Mesendoderm (in vitro differentiated cells): ENCODE results near the gene AMFR.

Source experiments
- DNase-seq: peaks from one replicate; pipeline ENCODE4 v3.0.0; 2013
- H2AK5ac ChIP-seq: 2 replicates; pipeline ENCODE4 v1.6.1; 2013; ENCODE audit warnings: low read length, inconsistent platforms
- H2BK120ac ChIP-seq: 2 replicates; pipeline ENCODE4 v1.6.1; 2013; ENCODE audit warnings: low read depth, mild to moderate bottlenecking, low read length, moderate library complexity, mixed read lengths
- H2BK15ac ChIP-seq: replicated peaks from 2 replicates; pipeline ENCODE4 v1.6.1; 2013; ENCODE audit warnings: low read depth, mild to moderate bottlenecking, moderate library complexity
- H2BK5ac ChIP-seq: 2 replicates; pipeline ENCODE4 v1.6.1; 2013; ENCODE audit warnings: low read length, inconsistent platforms
- H3K18ac ChIP-seq: 2 replicates; pipeline ENCODE4 v1.6.1; 2013; ENCODE audit warnings: mild to moderate bottlenecking, low read length, mixed read lengths
- H3K23ac ChIP-seq: one replicate; pipeline ENCODE4 v1.6.1; 2013; ENCODE audit warnings: low read length
- H3K27ac ChIP-seq: 2 replicates; pipeline ENCODE4 v1.5.1; 2013; ENCODE audit warnings: low read depth, mild to moderate bottlenecking, inconsistent platforms, low read length, moderate library complexity
- H3K27me3 ChIP-seq: 2 replicates; pipeline ENCODE4 v1.6.1; 2013; ENCODE audit warnings: low read length, control low read depth, mild to moderate bottlenecking, inconsistent platforms; ENCODE audit not compliant: insufficient read depth, poor library complexity
- H3K36me3 ChIP-seq: 2 replicates; pipeline ENCODE4 v1.6.1; 2013; ENCODE audit warnings: low read length, inconsistent platforms; ENCODE audit not compliant: control insufficient read depth, insufficient read depth
- H3K4ac ChIP-seq: one replicate; pipeline ENCODE4 v1.6.1; 2013; ENCODE audit warnings: low read depth, mild to moderate bottlenecking, low read length, moderate library complexity
- H3K4me1 ChIP-seq: 2 replicates; pipeline ENCODE4 v1.6.1; 2013; ENCODE audit warnings: low read depth, low read length, inconsistent platforms; ENCODE audit not compliant: control insufficient read depth
- H3K4me2 ChIP-seq: 2 replicates; pipeline ENCODE4 v1.6.1; 2013; ENCODE audit warnings: low read length
- H3K4me3 ChIP-seq: 2 replicates; pipeline ENCODE4 v1.5.1; 2013; ENCODE audit warnings: mild to moderate bottlenecking, low read length
- H3K56ac ChIP-seq: one replicate; pipeline ENCODE4 v1.6.1; 2013; ENCODE audit warnings: low read length
- H3K79me1 ChIP-seq: 2 replicates; pipeline ENCODE4 v1.6.1; 2013; ENCODE audit warnings: low read length, inconsistent platforms
- H3K79me2 ChIP-seq: 2 replicates; pipeline ENCODE4 v1.6.1; 2013; ENCODE audit warnings: mild to moderate bottlenecking, low read length; ENCODE audit not compliant: control insufficient read depth, insufficient read depth
- H3K9ac ChIP-seq: 2 replicates; pipeline ENCODE4 v1.6.1; 2013; ENCODE audit warnings: low read length, inconsistent platforms
- H4K5ac ChIP-seq: one replicate; pipeline ENCODE4 v1.6.1; 2013; ENCODE audit warnings: low read length
- H4K8ac ChIP-seq: one replicate; pipeline ENCODE4 v1.6.1; 2013; ENCODE audit warnings: low read depth, mild to moderate bottlenecking, control low read depth, low read length, moderate library complexity
- WGBS: extraction: QIAGEN DNeasy Blood & Tissue Kit; methylation state at CpG from one replicate; pipeline ENCODE4 v1.1.7; 2013; ENCODE audit warnings: low lambda C conversion rate, missing lambda C conversion rate; ENCODE audit not compliant: insufficient coverage; ENCODE audit errors: extremely low coverage; 5-methylcytosine and 5-hydroxymethylcytosine counted together

AMFR gene

DNA sequence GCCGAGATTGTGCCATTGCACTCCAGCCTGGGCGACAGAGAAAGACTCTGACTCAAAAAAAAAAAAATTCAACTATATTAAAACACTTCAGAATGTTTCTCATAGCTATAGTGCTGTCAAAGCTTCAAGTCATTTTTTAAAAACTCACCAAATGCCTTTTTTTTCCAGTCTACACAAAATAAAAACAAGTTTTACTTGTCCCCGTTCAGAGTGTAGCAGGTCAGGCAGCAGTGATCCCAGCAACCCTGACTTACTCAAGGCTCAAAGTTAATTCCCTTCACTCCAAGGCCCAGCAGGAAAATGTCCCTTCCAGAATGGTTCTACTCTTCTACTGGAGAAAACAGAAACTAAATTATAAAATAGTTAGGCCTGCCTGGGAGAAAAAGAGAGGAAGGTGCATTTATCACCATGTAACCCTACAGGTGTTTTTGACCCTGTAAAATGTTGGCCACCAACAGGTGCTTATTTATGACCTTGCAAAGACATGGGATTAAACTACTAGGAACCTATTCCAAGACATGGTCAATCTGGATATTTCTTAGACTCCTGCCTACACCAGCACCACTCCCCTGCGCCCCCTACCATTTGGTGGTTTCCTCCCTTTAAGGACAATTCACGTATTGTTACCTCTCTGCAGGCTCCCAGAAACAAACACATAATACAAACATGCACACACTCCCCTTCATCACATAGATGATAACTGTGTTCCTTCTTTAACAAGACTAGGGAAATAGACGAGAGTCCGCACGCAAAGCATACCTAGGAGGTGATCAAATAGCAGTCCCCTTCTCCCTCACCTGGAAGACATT lies 5.4 kb downstream of the AMFR start:
- Histone ChIP-seq H3K18ac (no peak overlapping the region), H2BK5ac (no peak overlapping the region), H2AK5ac (no peak overlapping the region), H3K4me3 (no peak overlapping the region), H4K5ac (no peak overlapping the region), H3K27ac (no peak overlapping the region), H3K23ac (no peak overlapping the region), H3K4ac (no peak overlapping the region), H3K27me3 (no peaks in the 10 kb centered on the region), H3K79me2 (peaks cover 24% of the 10 kb centered on the region), H3K56ac (no peak overlapping the region), H2BK15ac (no peak overlapping the region), H3K79me1 (peaks cover 10% of the 10 kb centered on the region), H2BK120ac (no peak overlapping the region), H3K4me2 (no peak overlapping the region), H3K9ac (no peak overlapping the region), H3K4me1 (peaks cover 16% of the 10 kb centered on the region), H4K8ac (no peak overlapping the region), H3K36me3 (no peaks in the 10 kb centered on the region)
- no CpG with 5 or more reads among the region's 8 CpGs for WGBS
- DNase-seq: no peak

DNA sequence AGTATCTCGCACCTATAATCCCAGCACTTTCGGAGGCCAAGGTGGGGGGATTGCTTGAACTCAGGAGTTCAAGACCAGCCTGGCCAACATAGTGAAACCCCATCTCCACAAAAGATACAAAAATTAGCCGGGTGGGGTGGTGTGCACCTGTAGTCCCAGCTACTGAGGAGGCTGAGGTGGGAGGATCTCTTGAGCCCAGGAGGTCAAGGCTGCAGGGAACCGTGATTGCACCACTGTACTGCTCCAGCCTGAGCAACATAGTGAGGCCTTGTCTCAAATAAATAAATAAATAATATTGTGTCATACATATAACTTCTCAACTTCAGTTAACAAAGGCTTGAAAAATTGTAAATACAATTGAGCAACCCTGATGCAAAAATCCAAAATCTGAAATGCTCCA lies 8.2 kb downstream of the AMFR start:
- no peak overlapping the region for H3K18ac ChIP-seq
- H3K27me3 ChIP-seq: no peaks in the 10 kb centered on the region
- H3K4ac ChIP-seq: no peak overlapping the region
- peaks cover 4% of the 10 kb centered on the region for H3K79me1 ChIP-seq
- WGBS: no CpG with 5 or more reads among the region's 4 CpGs
- no peak overlapping the region for H2AK5ac ChIP-seq
- H3K27ac ChIP-seq: no peak overlapping the region
- no peak overlapping the region for H3K9ac ChIP-seq
- no peak overlapping the region for H2BK5ac ChIP-seq
- peaks cover 5% of the 10 kb centered on the region for H3K4me1 ChIP-seq
- no peak for DNase-seq
- no peak overlapping the region for H3K56ac ChIP-seq
- H2BK15ac ChIP-seq: no peak overlapping the region
- no peak overlapping the region for H3K4me2 ChIP-seq
- H3K79me2 ChIP-seq: peaks cover 14% of the 10 kb centered on the region
- no peak overlapping the region for H3K23ac ChIP-seq
- H4K8ac ChIP-seq: no peak overlapping the region
- H3K36me3 ChIP-seq: no peaks in the 10 kb centered on the region
- H4K5ac ChIP-seq: no peak overlapping the region
- H3K4me3 ChIP-seq: no peak overlapping the region
- H2BK120ac ChIP-seq: no peak overlapping the region

DNA sequence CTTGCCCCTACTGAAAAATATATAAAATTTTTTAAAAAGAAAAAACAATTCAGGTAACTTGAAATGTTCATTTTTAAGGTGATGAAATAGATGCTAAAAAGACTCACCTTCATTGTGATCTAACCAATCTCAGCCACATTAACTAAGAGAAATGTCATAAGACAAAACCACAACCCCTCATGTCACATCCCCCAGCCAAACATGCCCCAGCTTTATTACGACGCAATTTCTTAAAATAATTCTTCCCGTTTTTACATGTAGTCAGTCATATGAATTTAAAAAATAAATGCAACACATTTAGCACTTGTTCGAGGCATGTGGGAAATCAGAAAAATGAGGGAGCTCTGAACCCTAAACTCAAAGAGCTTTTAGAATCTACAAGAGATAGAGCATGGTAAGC lies 9.5 kb downstream of the AMFR start:
- Histone ChIP-seq H3K27ac (no peak overlapping the region), H3K27me3 (no peaks in the 10 kb centered on the region), H3K36me3 (no peaks in the 10 kb centered on the region), H3K4me1 (no peaks in the 10 kb centered on the region), H3K23ac (no peak overlapping the region), H3K79me2 (peaks cover 9% of the 10 kb centered on the region), H2AK5ac (no peak overlapping the region), H3K4me2 (no peak overlapping the region), H2BK5ac (no peak overlapping the region), H4K8ac (no peak overlapping the region), H3K4ac (no peak overlapping the region), H4K5ac (no peak overlapping the region), H3K56ac (no peak overlapping the region), H3K79me1 (peaks cover 2% of the 10 kb centered on the region), H3K4me3 (no peak overlapping the region), H2BK120ac (no peak overlapping the region), H2BK15ac (no peak overlapping the region), H3K18ac (no peak overlapping the region), H3K9ac (no peak overlapping the region)
- 100% methylated on average over 3 of the region's 4 CpGs for WGBS
- no peak for DNase-seq

DNA sequence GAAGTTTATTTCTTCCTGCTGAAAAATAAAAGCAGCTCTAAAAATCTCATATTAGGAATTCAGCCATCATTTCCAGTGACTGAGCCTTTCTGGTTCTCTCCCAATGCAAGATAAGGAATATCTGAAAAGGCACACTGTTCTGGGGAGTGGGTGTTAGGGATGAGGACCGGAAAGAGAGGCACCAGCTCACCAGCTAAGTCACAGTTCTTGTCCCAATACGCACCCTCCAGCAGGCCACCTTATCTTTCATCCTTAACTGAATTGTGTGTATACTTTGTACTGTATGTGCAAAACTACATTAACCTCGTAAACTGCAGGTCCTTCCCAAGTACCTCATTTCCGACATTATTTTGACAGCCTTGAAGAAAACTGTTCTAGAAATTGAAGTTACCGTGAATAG lies 11.0 kb downstream of the AMFR start:
- Histone ChIP-seq H3K79me2 (peaks cover 2% of the 10 kb centered on the region), H3K4me1 (no peaks in the 10 kb centered on the region), H2BK5ac (no peak overlapping the region), H2BK120ac (no peak overlapping the region), H3K4ac (no peak overlapping the region), H2AK5ac (no peak overlapping the region), H3K4me3 (no peak overlapping the region), H4K5ac (no peak overlapping the region), H4K8ac (no peak overlapping the region), H3K23ac (no peak overlapping the region), H2BK15ac (no peak overlapping the region), H3K27me3 (no peaks in the 10 kb centered on the region), H3K18ac (no peak overlapping the region), H3K27ac (no peak overlapping the region), H3K4me2 (no peak overlapping the region), H3K9ac (no peak overlapping the region), H3K79me1 (no peaks in the 10 kb centered on the region), H3K36me3 (no peaks in the 10 kb centered on the region), H3K56ac (no peak overlapping the region)
- no CpG with 5 or more reads among the region's 5 CpGs for WGBS
- no peak for DNase-seq

DNA sequence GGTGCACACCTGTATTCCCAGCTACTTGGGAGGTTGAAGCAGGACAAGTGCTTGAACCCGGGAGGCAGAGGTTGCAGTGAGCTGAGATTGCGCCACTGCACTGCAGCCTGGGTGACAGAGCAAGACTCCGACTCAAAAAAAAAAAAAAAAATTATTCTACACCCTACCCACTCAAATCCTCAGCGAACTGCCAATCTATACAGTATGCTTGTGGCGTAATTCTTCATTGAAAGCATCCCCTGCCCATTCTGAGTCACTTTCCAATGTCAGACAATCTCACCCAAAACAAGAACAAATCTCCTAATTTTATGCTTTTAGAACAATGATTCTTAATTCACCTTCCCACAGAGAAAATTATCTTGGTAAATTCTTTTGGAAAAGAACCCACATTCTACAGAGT lies 12.0 kb downstream of the AMFR start:
- no peak for DNase-seq
- H3K27me3 ChIP-seq: no peaks in the 10 kb centered on the region
- H3K4me1 ChIP-seq: no peaks in the 10 kb centered on the region
- H3K23ac ChIP-seq: no peak overlapping the region
- WGBS: no CpG with 5 or more reads among the region's 5 CpGs
- peaks cover 2% of the 10 kb centered on the region for H3K79me2 ChIP-seq
- no peak overlapping the region for H2BK5ac ChIP-seq
- no peak overlapping the region for H3K56ac ChIP-seq
- no peak overlapping the region for H3K4me3 ChIP-seq
- H3K4me2 ChIP-seq: no peak overlapping the region
- H2AK5ac ChIP-seq: no peak overlapping the region
- H4K8ac ChIP-seq: no peak overlapping the region
- H3K36me3 ChIP-seq: peaks cover 3% of the 10 kb centered on the region
- no peaks in the 10 kb centered on the region for H3K79me1 ChIP-seq
- H4K5ac ChIP-seq: no peak overlapping the region
- H3K27ac ChIP-seq: no peak overlapping the region
- no peak overlapping the region for H2BK15ac ChIP-seq
- no peak overlapping the region for H3K18ac ChIP-seq
- H2BK120ac ChIP-seq: no peak overlapping the region
- H3K9ac ChIP-seq: no peak overlapping the region
- no peak overlapping the region for H3K4ac ChIP-seq

DNA sequence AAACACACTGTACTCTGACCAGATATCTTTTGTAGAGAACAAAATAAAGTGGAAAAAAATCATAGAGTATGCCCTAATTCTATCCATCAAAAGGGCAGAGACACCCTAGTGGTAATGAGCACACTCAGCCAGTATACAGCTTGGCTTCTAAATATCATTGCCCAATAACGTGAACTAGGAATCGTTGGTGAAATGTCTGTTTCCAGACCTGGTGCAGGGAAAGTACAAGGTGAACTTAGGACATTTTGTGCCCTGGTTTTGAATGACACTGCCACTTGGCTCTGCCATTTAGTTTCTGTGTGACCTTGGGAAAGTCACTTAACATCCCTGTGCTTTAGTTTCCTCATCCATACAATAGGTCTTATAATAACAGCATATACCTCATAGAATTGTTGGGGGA lies 13.7 kb downstream of the AMFR start:
- Histone ChIP-seq H2BK5ac (no peak overlapping the region), H2BK120ac (no peak overlapping the region), H3K27ac (no peak overlapping the region), H4K8ac (no peak overlapping the region), H3K18ac (no peak overlapping the region), H3K79me2 (no peaks in the 10 kb centered on the region), H2AK5ac (no peak overlapping the region), H3K4me2 (no peak overlapping the region), H3K9ac (no peak overlapping the region), H3K27me3 (no peaks in the 10 kb centered on the region), H3K23ac (no peak overlapping the region), H3K79me1 (no peaks in the 10 kb centered on the region), H3K4me1 (no peaks in the 10 kb centered on the region), H2BK15ac (no peak overlapping the region), H4K5ac (no peak overlapping the region), H3K4me3 (no peak overlapping the region), H3K36me3 (peaks cover 3% of the 10 kb centered on the region), H3K56ac (no peak overlapping the region), H3K4ac (no peak overlapping the region)
- no CpG with 5 or more reads among the region's 2 CpGs for WGBS
- no peak for DNase-seq
